ENCODE measurements around the gene FGF1. TPM values are rescaled to one million over a fixed set of nuclear protein-coding genes. Genes with fewer than 3 reads are reported as not detected.

FGF1 gene
- total and polyA plus RNA-seq, 2 of the 4 experiments (the other 2 are of a cell fraction): 7.6 to 7.7 TPM

DNA sequence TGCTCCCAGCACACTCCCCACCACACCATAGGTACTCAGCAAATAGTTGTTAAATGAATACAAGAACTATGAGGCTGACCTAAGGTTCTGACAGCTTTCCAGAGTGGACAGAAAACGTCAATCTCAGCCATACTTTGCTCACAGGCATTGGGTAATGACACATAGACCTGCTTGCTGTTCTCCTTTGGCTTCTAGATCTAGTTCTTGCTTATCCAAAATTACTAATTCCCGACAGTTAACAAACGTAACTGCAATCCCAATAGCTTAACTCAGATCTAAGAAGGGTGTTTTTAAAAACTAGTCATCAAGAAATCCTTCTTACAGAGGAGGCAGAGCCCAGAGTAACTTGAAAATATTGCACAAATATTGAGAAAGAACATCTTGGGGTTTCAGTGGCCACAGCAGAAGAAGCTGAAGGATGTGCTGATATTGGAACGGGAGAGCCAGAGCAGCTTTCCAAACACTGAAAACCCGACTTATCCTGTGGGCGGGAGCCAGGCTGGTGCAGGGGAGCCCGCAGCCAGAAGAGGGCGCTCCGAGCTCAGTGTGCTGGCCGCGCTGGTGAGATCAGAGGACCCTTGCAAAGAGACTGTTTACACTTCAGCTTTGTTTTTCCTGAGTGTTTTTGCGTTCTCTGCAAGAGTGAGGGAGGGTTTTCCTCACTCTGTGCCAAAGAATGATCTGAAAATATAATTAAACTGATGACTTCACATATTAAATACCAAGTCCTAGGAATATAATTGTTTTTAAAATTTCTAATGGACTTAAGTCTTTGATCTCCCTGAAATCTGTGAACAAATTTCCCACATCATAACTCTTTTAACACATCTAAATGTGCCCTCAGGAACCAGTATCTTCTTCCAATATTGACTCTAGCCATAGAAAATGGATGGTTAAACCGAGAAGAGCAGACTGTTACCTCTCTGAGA lies 30.3 kb downstream of the FGF1 start:
- ChIA-PET CTCF (interaction anchor here (0.6 to 2.4 kb wide), 35 partner anchors 10 to 228 kb away, joined by 3 to 67 read pairs (median 4); partner anchors contain the start of gene FGF1), POLR2A (ENCODE audit: unreplicated experiment) (interaction anchor here (0.5 to 0.7 kb wide), 2 partner anchors 43 to 934 kb away, joined by 4 to 7 read pairs; no protein-coding TSS in a partner anchor)
- peak overlapping the region; percentile 9; the same call in 1 of the 2 replicates for H2AK5ac ChIP-seq (ENCODE audit: low read depth, low read length)
- no peak overlapping the region for H3K56ac ChIP-seq (ENCODE audit: extremely low read depth, insufficient read depth, low read length)
- peak overlapping the region; percentile 65; the same call in 1 of the 2 replicates for H2BK20ac ChIP-seq (ENCODE audit: low read depth, low read length)
- peak overlapping the region; percentile 26 for H3K23ac ChIP-seq (ENCODE audit: low read depth, low read length)
- H2AFZ ChIP-seq (replicated peaks; ENCODE audit: low read length, poor library complexity): peak overlapping the region; percentile 61
- H3K4me3 ChIP-seq (ENCODE audit: insufficient read depth, low read depth, low read length): no peak overlapping the region
- no peaks in the 10 kb centered on the region for H3K36me3 ChIP-seq (ENCODE audit: control insufficient read depth, insufficient read depth, low read length)
- H3K14ac ChIP-seq (replicated peaks; ENCODE audit: low read depth, low read length): peak overlapping the region; percentile 61
- no peaks in the 10 kb centered on the region for H4K20me1 ChIP-seq (ENCODE audit: insufficient read depth, low read length)
- H3K4me1 ChIP-seq (ENCODE audit: control insufficient read depth, insufficient read depth, low read length): peaks cover 2% of the 10 kb centered on the region; the same call in 1 of the 2 replicates
- peak; percentile 74 for DNase-seq
- peak overlapping the region; percentile 16 for H4K91ac ChIP-seq (ENCODE audit: insufficient read depth, low read depth, low read length)
- H4K8ac ChIP-seq (ENCODE audit: low read depth in 2 of 2, low read length in 2 of 2): peak overlapping the region in 1 of 2 experiments; percentile 26; a peak in 1 of 4 replicates
- H3K9me3 ChIP-seq (ENCODE audit: control insufficient read depth, insufficient read depth, low read length): no peaks in the 10 kb centered on the region
- H3K4ac ChIP-seq (ENCODE audit: low read depth, low read length): peak overlapping the region; percentile 49
- H2BK5ac ChIP-seq (ENCODE audit: low read depth, low read length, poor library complexity, severe bottlenecking): no peak overlapping the region
- dilution Hi-C loops (cut with HindIII; ENCODE audit: low sequenced_read_pairs, unreplicated experiment) (no loop called here), intact Hi-C loops (cut with micrococcal nuclease) (loop anchor here (1.0 kb wide), 3 partner anchors 44 to 503 kb away; no protein-coding TSS in a partner anchor), in situ Hi-C loops (cut with MboI; ENCODE audit: low sequenced_read_pairs) (loop anchor here (5.0 kb wide), 1 partner anchor 42 kb away; no protein-coding TSS in a partner anchor)
- no peak overlapping the region for H2AK9ac ChIP-seq (replicated peaks; ENCODE audit: low read depth, low read length, poor library complexity)
- TF ChIP-seq MAZ (IDR thresholded peaks at IDR 0.05; ENCODE audit: borderline replicate concordance, low read depth, low read length) (peak; percentile 43; the same call in 1 of the 2 replicates), SMC3 (IDR thresholded peaks at IDR 0.05; ENCODE audit: low read depth, low read length) (peak; percentile 100), RAD21 (IDR thresholded peaks at IDR 0.05; ENCODE audit: low read length) (peak; percentile 100), NFE2L2 (IDR thresholded peaks at IDR 0.05; ENCODE audit: low read depth, low read length) (no peak), RFX5 (IDR thresholded peaks at IDR 0.05; ENCODE audit: low read depth, low read length) (no peak), POLR2A (IDR thresholded peaks at IDR 0.05; ENCODE audit: low read depth, low read length) (peak; percentile 58; the same call in 1 of the 2 replicates), MXI1 (IDR thresholded peaks at IDR 0.05; ENCODE audit: borderline replicate concordance, low read depth, low read length) (no peak)
- TF ChIP-seq, protein P1, sequence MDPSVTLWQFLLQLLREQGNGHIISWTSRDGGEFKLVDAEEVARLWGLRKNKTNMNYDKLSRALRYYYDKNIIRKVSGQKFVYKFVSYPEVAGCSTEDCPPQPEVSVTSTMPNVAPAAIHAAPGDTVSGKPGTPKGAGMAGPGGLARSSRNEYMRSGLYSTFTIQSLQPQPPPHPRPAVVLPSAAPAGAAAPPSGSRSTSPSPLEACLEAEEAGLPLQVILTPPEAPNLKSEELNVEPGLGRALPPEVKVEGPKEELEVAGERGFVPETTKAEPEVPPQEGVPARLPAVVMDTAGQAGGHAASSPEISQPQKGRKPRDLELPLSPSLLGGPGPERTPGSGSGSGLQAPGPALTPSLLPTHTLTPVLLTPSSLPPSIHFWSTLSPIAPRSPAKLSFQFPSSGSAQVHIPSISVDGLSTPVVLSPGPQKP (IDR thresholded peaks at IDR 0.05; ENCODE audit: borderline replicate concordance, low read depth, low read length): no peak
- TF ChIP-seq, protein P2, sequence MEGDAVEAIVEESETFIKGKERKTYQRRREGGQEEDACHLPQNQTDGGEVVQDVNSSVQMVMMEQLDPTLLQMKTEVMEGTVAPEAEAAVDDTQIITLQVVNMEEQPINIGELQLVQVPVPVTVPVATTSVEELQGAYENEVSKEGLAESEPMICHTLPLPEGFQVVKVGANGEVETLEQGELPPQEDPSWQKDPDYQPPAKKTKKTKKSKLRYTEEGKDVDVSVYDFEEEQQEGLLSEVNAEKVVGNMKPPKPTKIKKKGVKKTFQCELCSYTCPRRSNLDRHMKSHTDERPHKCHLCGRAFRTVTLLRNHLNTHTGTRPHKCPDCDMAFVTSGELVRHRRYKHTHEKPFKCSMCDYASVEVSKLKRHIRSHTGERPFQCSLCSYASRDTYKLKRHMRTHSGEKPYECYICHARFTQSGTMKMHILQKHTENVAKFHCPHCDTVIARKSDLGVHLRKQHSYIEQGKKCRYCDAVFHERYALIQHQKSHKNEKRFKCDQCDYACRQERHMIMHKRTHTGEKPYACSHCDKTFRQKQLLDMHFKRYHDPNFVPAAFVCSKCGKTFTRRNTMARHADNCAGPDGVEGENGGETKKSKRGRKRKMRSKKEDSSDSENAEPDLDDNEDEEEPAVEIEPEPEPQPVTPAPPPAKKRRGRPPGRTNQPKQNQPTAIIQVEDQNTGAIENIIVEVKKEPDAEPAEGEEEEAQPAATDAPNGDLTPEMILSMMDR (conservative IDR thresholded peaks at IDR 0.05; ENCODE audit: low read depth, low read length): peak; percentile 99
- TF ChIP-seq, protein P3, sequence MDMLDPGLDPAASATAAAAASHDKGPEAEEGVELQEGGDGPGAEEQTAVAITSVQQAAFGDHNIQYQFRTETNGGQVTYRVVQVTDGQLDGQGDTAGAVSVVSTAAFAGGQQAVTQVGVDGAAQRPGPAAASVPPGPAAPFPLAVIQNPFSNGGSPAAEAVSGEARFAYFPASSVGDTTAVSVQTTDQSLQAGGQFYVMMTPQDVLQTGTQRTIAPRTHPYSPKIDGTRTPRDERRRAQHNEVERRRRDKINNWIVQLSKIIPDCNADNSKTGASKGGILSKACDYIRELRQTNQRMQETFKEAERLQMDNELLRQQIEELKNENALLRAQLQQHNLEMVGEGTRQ (IDR thresholded peaks at IDR 0.05; ENCODE audit: low read depth, low read length): no peak
- H3K79me1 ChIP-seq (ENCODE audit: low read depth in 1 of 2, low read length in 2 of 2): no peaks in the 10 kb centered on the region
- peak; percentile 100 for ATAC-seq (ENCODE audit: low read depth)
- peak overlapping the region; percentile 35; the same call in 2 of the 3 replicates for H2BK15ac ChIP-seq (ENCODE audit: low read depth, low read length)
- no TSS peak for BruUV-seq (replicated peaks)
- H3K9me1 ChIP-seq (ENCODE audit: insufficient read depth, low read length): no peaks in the 10 kb centered on the region
- H3K4me2 ChIP-seq (ENCODE audit: low read depth, low read length): no peak overlapping the region
- no peaks in the 10 kb centered on the region for H3K27me3 ChIP-seq (ENCODE audit: control insufficient read depth, insufficient read depth, low read length)
- no CpG with 5 or more reads among the region's 13 CpGs for WGBS, 2 experiments (ENCODE audit: extremely low coverage in 2 of 2, insufficient read length in 1 of 2)
- no peak overlapping the region for H4K5ac ChIP-seq (ENCODE audit: low read depth, low read length)
- H3K27ac ChIP-seq (ENCODE audit: insufficient read depth, low read length): no peak overlapping the region
- no peak overlapping the region for H3K9ac ChIP-seq (ENCODE audit: low read depth, low read length)
- no peak overlapping the region for H3K18ac ChIP-seq (ENCODE audit: low read depth, low read length)
- peak overlapping the region; percentile 21 for H2BK120ac ChIP-seq (ENCODE audit: low read depth, low read length)
